HG03066 (cell line): Measurements from ENCODE around the gene RBM33.

Experiments
- ATAC-seq: cut with Tn5 transposase; IDR thresholded peaks from one replicate; pipeline ENCODE4 v1.9.1; 2021; ENCODE audit warnings: low read depth; ENCODE audit not compliant: unreplicated experiment

RBM33 gene

GRCh38 chr7:155621418-155621980, 23.0 kb upstream of the RBM33 start:
- no peak for ATAC-seq

GRCh38 chr7:155624412-155624811, 20.0 kb upstream of the RBM33 start:
- no peak for ATAC-seq

- ATAC-seq, result no peak
Measured at GRCh38 chr7:155625557-155625956, 18.9 kb upstream of the RBM33 start.

GRCh38 chr7:155629171-155629570, 15.3 kb upstream of the RBM33 start:
- no peak for ATAC-seq

GRCh38 chr7:155631155-155631554, 13.3 kb upstream of the RBM33 start:
- ATAC-seq, result no peak

GRCh38 chr7:155635817-155636216, 8.6 kb upstream of the RBM33 start:
- no peak for ATAC-seq

GRCh38 chr7:155637155-155637554, 7.3 kb upstream of the RBM33 start:
- no peak for ATAC-seq

GRCh38 chr7:155638366-155638765, 6.1 kb upstream of the RBM33 start:
- ATAC-seq, result no peak

GRCh38 chr7:155639958-155640520, 4.4 kb upstream of the RBM33 start:
- no peak for ATAC-seq

- ATAC-seq, result no peak
Measured at GRCh38 chr7:155640629-155641028, 3.8 kb upstream of the RBM33 start.

GRCh38 chr7:155643804-155644177, 670 bp upstream of the RBM33 start:
- no peak for ATAC-seq

GRCh38 chr7:155644971-155645509, 579 bp downstream of the RBM33 start:
- peak; percentile 43 for ATAC-seq

- ATAC-seq, result no peak
Measured at GRCh38 chr7:155645662-155646061, 1.2 kb downstream of the RBM33 start.

- ATAC-seq, result no peak
Measured at GRCh38 chr7:155646669-155647068, 2.2 kb downstream of the RBM33 start.

- no peak for ATAC-seq
Measured at GRCh38 chr7:155647302-155647701, 2.8 kb downstream of the RBM33 start.

GRCh38 chr7:155647734-155648133, 3.3 kb downstream of the RBM33 start:
- ATAC-seq, result no peak

- ATAC-seq, result no peak
Measured at GRCh38 chr7:155648752-155649339, 4.4 kb downstream of the RBM33 start.

GRCh38 chr7:155649588-155649987, 5.1 kb downstream of the RBM33 start:
- ATAC-seq, result no peak

- ATAC-seq, result no peak
Measured at GRCh38 chr7:155652156-155653114, 8.0 kb downstream of the RBM33 start.

- ATAC-seq, result no peak
Measured at GRCh38 chr7:155653803-155654202, 9.3 kb downstream of the RBM33 start.

GRCh38 chr7:155656891-155657290, 12.4 kb downstream of the RBM33 start:
- ATAC-seq, result no peak
